Effector memory CD4-positive, alpha-beta T cell (primary cell): ENCODE measurements around the gene SLC37A3.
"Not testable (repeated sequence)": the region's sequence is repeated elsewhere in the genome, so short reads cannot be mapped to it uniquely, and the experiment has no call there.

Source experiments
- DNase-seq, 3 donors: peaks; one replicate each; pipeline ENCODE4 v3.0.0-alpha.2; 2020
- H3K27ac ChIP-seq: 2 replicates; pipeline ENCODE4 v1.7.0; 2013; ENCODE audit warnings: mild to moderate bottlenecking, low read length, moderate library complexity; ENCODE audit not compliant: insufficient read depth, poor library complexity, severe bottlenecking
- H3K27me3 ChIP-seq: replicated peaks from 2 replicates; pipeline ENCODE4 v1.7.0; 2013; ENCODE audit warnings: mild to moderate bottlenecking, low read length; ENCODE audit not compliant: insufficient read depth, control insufficient read depth, poor library complexity, severe bottlenecking
- H3K36me3 ChIP-seq: 2 replicates; pipeline ENCODE4 v1.7.0; 2013; ENCODE audit warnings: mild to moderate bottlenecking, low read length, moderate library complexity; ENCODE audit not compliant: control insufficient read depth, insufficient read depth
- H3K4me1 ChIP-seq: 2 replicates; pipeline ENCODE4 v1.7.0; 2013; ENCODE audit warnings: low read length, mild to moderate bottlenecking; ENCODE audit not compliant: control insufficient read depth, insufficient read depth, poor library complexity, severe bottlenecking
- H3K4me3 ChIP-seq: 2 replicates; pipeline ENCODE4 v1.7.0; 2013; ENCODE audit warnings: low read length, low read depth, mild to moderate bottlenecking; ENCODE audit not compliant: insufficient read depth, poor library complexity, severe bottlenecking
- H3K9me3 ChIP-seq: 2 replicates; pipeline ENCODE4 v1.7.0; 2013; ENCODE audit warnings: mild to moderate bottlenecking, low read length, moderate library complexity; ENCODE audit not compliant: control insufficient read depth

The SLC37A3 gene

DNA sequence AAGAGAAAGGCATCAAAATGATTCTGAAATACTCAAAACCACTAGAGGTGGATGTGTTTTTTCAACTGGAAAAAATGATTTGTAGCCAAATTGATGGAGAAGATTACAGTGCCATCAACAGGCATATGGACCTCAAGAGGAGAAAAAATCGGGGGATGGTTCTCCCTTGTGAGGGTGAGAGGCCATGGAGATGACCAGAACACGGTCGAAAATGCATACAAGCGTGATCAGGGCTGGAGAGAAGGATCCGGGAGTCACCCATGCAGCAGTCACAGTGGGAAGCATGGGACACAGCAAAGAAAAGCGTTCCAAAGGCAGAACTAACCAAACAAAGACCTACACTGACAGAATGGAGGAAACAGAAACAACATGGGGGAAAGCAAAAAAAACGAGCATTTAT lies 80.3 kb downstream of the SLC37A3 start:
- Histone ChIP-seq H3K36me3 (no peaks in the 10 kb centered on the region), H3K27ac (no peak overlapping the region), H3K4me1 (no peaks in the 10 kb centered on the region), H3K9me3 (no peaks in the 10 kb centered on the region), H3K27me3 (no peaks in the 10 kb centered on the region), H3K4me3 (no peak overlapping the region)
- DNase-seq: no peak

GRCh38 chr7:140317597-140317996 lies 80.7 kb downstream of the SLC37A3 start:
- no peaks in the 10 kb centered on the region for H3K36me3 ChIP-seq
- no peak overlapping the region for H3K27ac ChIP-seq
- DNase-seq: no peak
- no peaks in the 10 kb centered on the region for H3K9me3 ChIP-seq
- no peaks in the 10 kb centered on the region for H3K27me3 ChIP-seq
- H3K4me1 ChIP-seq: no peaks in the 10 kb centered on the region
- H3K4me3 ChIP-seq: no peak overlapping the region

GRCh38 chr7:140316165-140316661 lies 82.1 kb downstream of the SLC37A3 start:
- H3K4me1 ChIP-seq: no peaks in the 10 kb centered on the region
- H3K27ac ChIP-seq: no peak overlapping the region
- no peak overlapping the region for H3K4me3 ChIP-seq
- DNase-seq: no peak
- no peaks in the 10 kb centered on the region for H3K27me3 ChIP-seq
- no peaks in the 10 kb centered on the region for H3K36me3 ChIP-seq
- H3K9me3 ChIP-seq: no peaks in the 10 kb centered on the region

- no peaks in the 10 kb centered on the region for H3K36me3 ChIP-seq
- H3K27ac ChIP-seq: no peak overlapping the region
- H3K4me3 ChIP-seq: no peak overlapping the region
- no peaks in the 10 kb centered on the region for H3K27me3 ChIP-seq
- DNase-seq: no peak
- no peaks in the 10 kb centered on the region for H3K4me1 ChIP-seq
- no peaks in the 10 kb centered on the region for H3K9me3 ChIP-seq
These were observed 82.7 kb downstream of the SLC37A3 start for GRCh38 chr7:140315498-140316164.

- no peaks in the 10 kb centered on the region for H3K27me3 ChIP-seq
- no peak for DNase-seq
- H3K27ac ChIP-seq: no peak overlapping the region
These were observed 83.5 kb downstream of the SLC37A3 start for GRCh38 chr7:140314573-140315480.

DNA sequence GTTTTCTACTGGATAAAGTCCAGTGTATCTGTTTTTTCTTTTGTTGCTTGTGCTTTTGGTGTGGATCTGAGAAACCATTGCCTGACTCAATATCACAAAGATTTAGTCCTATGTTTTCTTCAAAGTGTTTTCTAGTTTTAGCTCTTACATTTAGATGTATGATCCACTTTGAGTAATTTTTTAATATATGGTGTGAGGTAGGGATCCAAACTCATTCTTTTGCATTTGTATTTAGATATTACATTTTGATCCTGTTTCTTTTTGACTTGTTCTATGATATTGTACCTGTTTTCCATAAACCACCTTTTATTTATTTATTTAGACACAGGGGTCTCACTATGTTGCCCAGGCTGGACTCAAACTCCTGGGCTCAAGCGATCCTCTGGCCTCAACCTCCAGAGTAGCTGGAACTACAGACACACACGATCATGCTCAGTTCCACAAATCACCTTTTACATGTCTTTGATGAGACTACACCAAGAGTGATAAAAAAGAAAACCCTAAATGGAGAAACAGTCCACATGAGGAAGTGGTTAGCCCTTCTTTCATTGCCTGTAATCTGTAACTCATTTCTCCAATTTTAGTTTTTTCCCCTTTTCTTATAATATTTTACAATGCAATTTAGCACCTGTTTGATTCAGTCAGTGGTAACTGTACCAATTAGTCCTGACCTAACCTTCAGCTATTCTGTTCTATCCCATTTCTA lies 86.0 kb downstream of the SLC37A3 start:
- DNase-seq: no peak
- H3K27me3 ChIP-seq: no peaks in the 10 kb centered on the region
- no peaks in the 10 kb centered on the region for H3K36me3 ChIP-seq
- H3K27ac ChIP-seq: no peak overlapping the region
- no peaks in the 10 kb centered on the region for H3K9me3 ChIP-seq
- no peak overlapping the region for H3K4me3 ChIP-seq
- no peaks in the 10 kb centered on the region for H3K4me1 ChIP-seq

More at GRCh38 chr7:140314573-140315480, 83.5 kb downstream of the SLC37A3 start:
- no peak overlapping the region for H3K4me3 ChIP-seq
- no peaks in the 10 kb centered on the region for H3K4me1 ChIP-seq
- no peaks in the 10 kb centered on the region for H3K9me3 ChIP-seq
- H3K36me3 ChIP-seq: no peaks in the 10 kb centered on the region

- not testable (repeated sequence) for H3K9me3 ChIP-seq, H3K27me3 ChIP-seq, H3K36me3 ChIP-seq, H3K4me3 ChIP-seq, H3K4me1 ChIP-seq, H3K27ac ChIP-seq, DNase-seq
These were observed 87.2 kb downstream of the SLC37A3 start for GRCh38 chr7:140311128-140311527.

- no peak for DNase-seq
- Histone ChIP-seq H3K9me3 (no peaks in the 10 kb centered on the region), H3K27me3 (no peaks in the 10 kb centered on the region), H3K36me3 (no peaks in the 10 kb centered on the region), H3K4me1 (no peaks in the 10 kb centered on the region), H3K4me3 (no peak overlapping the region), H3K27ac (no peak overlapping the region)
These were observed 87.9 kb downstream of the SLC37A3 start for GRCh38 chr7:140310337-140311002.

DNA sequence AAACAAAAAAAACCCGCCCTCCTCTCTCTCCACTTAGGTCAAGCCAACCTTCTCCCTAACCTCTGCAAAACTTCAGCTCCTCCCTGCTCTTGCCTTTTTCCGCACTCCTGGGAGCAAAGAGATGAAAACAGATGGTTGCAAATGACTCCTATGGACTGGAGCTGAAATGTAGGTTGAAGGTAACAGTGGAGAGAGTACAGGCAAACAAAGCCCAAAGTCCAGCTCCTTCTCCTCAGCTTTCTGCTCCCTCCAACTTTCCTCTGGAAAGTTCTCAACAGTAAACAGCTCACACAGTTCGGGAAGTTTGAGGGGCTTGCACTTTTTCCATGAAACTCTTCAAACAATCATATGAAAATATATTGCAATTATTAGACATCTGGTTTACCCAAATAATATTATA lies 90.3 kb downstream of the SLC37A3 start:
- H3K4me1 ChIP-seq: no peaks in the 10 kb centered on the region
- no peaks in the 10 kb centered on the region for H3K9me3 ChIP-seq
- H3K36me3 ChIP-seq: no peaks in the 10 kb centered on the region
- DNase-seq: no peak
- H3K27me3 ChIP-seq: no peaks in the 10 kb centered on the region
- no peak overlapping the region for H3K27ac ChIP-seq
- no peak overlapping the region for H3K4me3 ChIP-seq
